GM19035 (cell line): ENCODE measurements around the gene THY1.
"Not testable (repeated sequence)": the region's sequence is repeated elsewhere in the genome, so short reads cannot be mapped to it uniquely, and the experiment has no call there.

Source experiments
- ATAC-seq: cut with Tn5 transposase; IDR thresholded peaks from one replicate; pipeline ENCODE4 v1.9.1; 2021; ENCODE audit not compliant: unreplicated experiment

The THY1 gene

GRCh38 chr11:119446434-119446833 is 23.5 kb upstream of the THY1 start:
- no peak for ATAC-seq

GRCh38 chr11:119445850-119446249 is 22.9 kb upstream of the THY1 start:
- no peak for ATAC-seq

- no peak for ATAC-seq
Observed at GRCh38 chr11:119445379-119445778, 22.4 kb upstream of the THY1 start.

GRCh38 chr11:119441898-119442243 is 18.9 kb upstream of the THY1 start:
- no peak for ATAC-seq

GRCh38 chr11:119438599-119438998 is 15.6 kb upstream of the THY1 start:
- no peak for ATAC-seq

GRCh38 chr11:119437521-119437920 is 14.5 kb upstream of the THY1 start:
- ATAC-seq: not testable (repeated sequence)

- ATAC-seq: no peak
Observed at GRCh38 chr11:119436711-119437110, 13.7 kb upstream of the THY1 start.

- ATAC-seq: no peak
Observed at GRCh38 chr11:119436093-119436492, 13.1 kb upstream of the THY1 start.

GRCh38 chr11:119434591-119435330 is 11.8 kb upstream of the THY1 start:
- no peak for ATAC-seq

- ATAC-seq: no peak
Observed at GRCh38 chr11:119433358-119433725, 10.4 kb upstream of the THY1 start.

GRCh38 chr11:119432484-119433357 is 9.7 kb upstream of the THY1 start:
- ATAC-seq: no peak

GRCh38 chr11:119431523-119431922 is 8.6 kb upstream of the THY1 start:
- ATAC-seq: no peak

GRCh38 chr11:119427279-119427678 is 4.3 kb upstream of the THY1 start:
- no peak for ATAC-seq

- no peak for ATAC-seq
Observed at GRCh38 chr11:119426142-119426541, 3.2 kb upstream of the THY1 start.

GRCh38 chr11:119424775-119425174 is 1.8 kb upstream of the THY1 start:
- no peak for ATAC-seq

- no peak for ATAC-seq
Observed at GRCh38 chr11:119424276-119424675, 1.3 kb upstream of the THY1 start.

- no peak for ATAC-seq
Observed at GRCh38 chr11:119423509-119424254, 710 bp upstream of the THY1 start.

- ATAC-seq: no peak
Observed at GRCh38 chr11:119421941-119422808, 797 bp downstream of the THY1 start.

GRCh38 chr11:119421351-119421750 is 1.6 kb downstream of the THY1 start:
- ATAC-seq: no peak

- no peak for ATAC-seq
Observed at GRCh38 chr11:119420631-119421030, 2.3 kb downstream of the THY1 start.
